ENCODE results near the gene ASB15. TPM values are rescaled to one million over a fixed set of nuclear protein-coding genes. Genes with fewer than 3 reads are reported as not detected.

The ASB15 gene
- total RNA-seq, 3 donors from 2014 or later (not counting 1 experiment from before 2014, with no cell fraction given) = not detected

- Histone ChIP-seq H3K4me1 (ENCODE audit: control insufficient read depth, insufficient read depth, low read length) (no peaks in the 10 kb centered on the region), H3K36me3 (ENCODE audit: control insufficient read depth, insufficient read depth, low read length) (no peaks in the 10 kb centered on the region), H3K27me3 (ENCODE audit: control insufficient read depth, insufficient read depth, low read length) (peaks cover 2% of the 10 kb centered on the region), H3K9me3 (ENCODE audit: control insufficient read depth, insufficient read depth, low read length) (no peaks in the 10 kb centered on the region), H3K4me3 (ENCODE audit: low read length) (no peak overlapping the region), H3K27ac (ENCODE audit: low read length) (no peak overlapping the region)
- Mint-ChIP-seq H3K36me3 (no peaks in the 10 kb centered on the region), H3K4me3 (no peak overlapping the region), H3K9me3 (no peaks in the 10 kb centered on the region), H3K27ac (no peak overlapping the region), H3K27me3 (ENCODE audit: low read depth in 2 of 2) (peaks cover 12 to 26% of the 10 kb centered on the region in 2 donors), H3K4me1 (no peaks in the 10 kb centered on the region)
- DNase-seq = no peak
- no peak for ATAC-seq
- 89% methylated on average over 3 of the region's 3 CpGs for WGBS (ENCODE audit: insufficient coverage)
- TF ChIP-seq CTCF (IDR thresholded peaks at IDR 0.05) = no peak
- intact Hi-C loops (cut with micrococcal nuclease) = no loop called here
Observed at GRCh38 chr7:123604739-123605138, 3.1 kb downstream of the ASB15 start.

DNA sequence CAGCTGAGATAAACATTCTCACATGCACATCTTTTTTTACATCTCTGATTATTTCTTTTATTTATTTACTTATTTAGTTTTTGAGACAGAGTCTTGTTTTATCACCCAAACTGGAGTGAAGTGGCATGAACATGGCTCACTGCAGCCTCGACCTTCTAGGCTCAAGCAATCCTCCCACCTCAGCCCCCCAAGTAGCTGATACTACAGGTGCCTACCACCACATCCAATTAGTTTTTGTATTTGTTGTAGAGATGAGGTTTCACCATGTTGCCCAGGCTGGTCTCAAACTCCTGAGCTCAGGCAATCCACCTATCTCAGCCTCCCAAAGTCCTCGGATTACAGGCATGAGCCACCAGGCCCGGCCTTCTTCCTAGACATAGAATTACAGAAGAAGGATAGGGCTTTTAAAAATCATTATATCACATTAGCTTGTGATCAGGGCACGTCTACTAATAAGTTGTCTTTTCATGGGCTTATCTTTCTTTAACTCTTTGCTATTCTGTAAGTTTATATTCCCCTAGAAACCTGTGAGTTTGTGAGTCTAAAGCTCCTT lies 5.9 kb downstream of the ASB15 start:
- Mint-ChIP-seq H3K27me3 (ENCODE audit: low read depth in 2 of 2) (peaks cover 9 to 29% of the 10 kb centered on the region in 2 donors), H3K4me1 (no peaks in the 10 kb centered on the region), H3K9me3 (no peaks in the 10 kb centered on the region), H3K36me3 (no peaks in the 10 kb centered on the region), H3K4me3 (no peak overlapping the region), H3K27ac (no peak overlapping the region)
- WGBS (ENCODE audit: insufficient coverage) = 100% methylated on average over 2 of the region's 4 CpGs
- Histone ChIP-seq H3K27ac (ENCODE audit: low read length) (no peak overlapping the region), H3K36me3 (ENCODE audit: control insufficient read depth, insufficient read depth, low read length) (no peaks in the 10 kb centered on the region), H3K9me3 (ENCODE audit: control insufficient read depth, insufficient read depth, low read length) (no peaks in the 10 kb centered on the region), H3K4me3 (ENCODE audit: low read length) (no peak overlapping the region), H3K27me3 (ENCODE audit: control insufficient read depth, insufficient read depth, low read length) (peaks cover 2% of the 10 kb centered on the region), H3K4me1 (ENCODE audit: control insufficient read depth, insufficient read depth, low read length) (no peaks in the 10 kb centered on the region)
- TF ChIP-seq CTCF (IDR thresholded peaks at IDR 0.05) = no peak
- ATAC-seq (no peak), DNase-seq (no peak)
- intact Hi-C loops (cut with micrococcal nuclease) = no loop called here

GRCh38 chr7:123608991-123609882 lies 7.6 kb downstream of the ASB15 start:
- WGBS (ENCODE audit: insufficient coverage) = 78% methylated on average over 5 of the region's 5 CpGs
- Mint-ChIP-seq H3K4me3 (no peak overlapping the region), H3K4me1 (no peaks in the 10 kb centered on the region), H3K36me3 (no peaks in the 10 kb centered on the region), H3K27me3 (ENCODE audit: low read depth in 2 of 2) (peaks cover 0 to 26% of the 10 kb centered on the region in 2 donors), H3K9me3 (no peaks in the 10 kb centered on the region), H3K27ac (no peak overlapping the region)
- Histone ChIP-seq H3K36me3 (ENCODE audit: control insufficient read depth, insufficient read depth, low read length) (no peaks in the 10 kb centered on the region), H3K27me3 (ENCODE audit: control insufficient read depth, insufficient read depth, low read length) (no peaks in the 10 kb centered on the region), H3K4me1 (ENCODE audit: control insufficient read depth, insufficient read depth, low read length) (no peaks in the 10 kb centered on the region), H3K4me3 (ENCODE audit: low read length) (no peak overlapping the region), H3K27ac (ENCODE audit: low read length) (no peak overlapping the region), H3K9me3 (ENCODE audit: control insufficient read depth, insufficient read depth, low read length) (no peaks in the 10 kb centered on the region)
- DNase-seq (no peak), ATAC-seq (no peak)
- TF ChIP-seq CTCF (IDR thresholded peaks at IDR 0.05) = no peak
- intact Hi-C loops (cut with micrococcal nuclease) = no loop called here
